ENCODE measurements around the gene CDC14B. TPM values are rescaled to one million over a fixed set of nuclear protein-coding genes. Genes with fewer than 3 reads are reported as not detected.

CDC14B gene
- total and polyA plus RNA-seq, 2 of the 4 experiments (the other 2 are of a cell fraction): 9.7 to 26.3 TPM

DNA sequence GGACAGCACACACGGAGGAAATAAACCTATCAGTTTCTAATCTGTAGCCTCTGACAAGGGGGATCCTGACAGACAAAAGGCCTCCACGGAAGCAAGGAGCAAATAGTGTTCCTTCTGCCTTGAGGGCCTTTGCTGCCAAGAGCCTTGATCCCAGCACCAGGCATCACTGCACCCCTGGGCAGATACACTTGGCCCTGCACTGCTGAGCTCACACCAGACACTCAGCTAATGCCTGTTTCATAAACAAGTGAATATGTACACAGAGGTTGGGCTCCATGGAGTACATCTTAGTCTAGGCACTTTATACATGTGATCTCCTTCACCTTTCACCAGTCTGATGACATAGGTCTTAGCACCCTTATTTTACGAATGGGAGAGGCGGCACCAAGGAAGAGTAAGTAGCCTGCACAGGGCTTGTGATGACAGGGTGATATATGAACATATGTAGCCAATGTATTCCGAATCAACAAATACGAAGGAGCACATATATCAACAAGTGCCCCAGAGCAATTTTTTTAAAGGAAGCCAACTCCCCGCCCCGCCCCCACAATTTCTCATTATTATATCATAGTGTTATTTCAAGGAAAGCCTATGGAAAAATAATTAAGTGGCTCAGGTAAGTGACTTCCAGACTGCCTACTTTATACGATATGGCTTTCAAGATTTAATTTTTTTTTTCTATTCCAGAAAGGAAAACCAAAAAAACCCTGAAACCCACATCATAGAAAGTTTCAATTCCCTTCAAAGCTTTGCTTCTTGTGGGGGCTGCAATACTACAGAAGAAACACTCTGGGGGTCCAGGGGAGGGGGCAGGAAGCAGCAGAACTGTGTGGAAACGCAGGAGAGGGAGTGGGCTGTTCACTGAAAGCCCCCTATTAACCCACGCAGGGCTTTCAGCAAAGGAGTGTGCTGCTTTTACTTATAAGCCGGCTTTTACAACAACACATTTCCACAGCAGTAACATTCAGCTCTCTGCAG is 32.0 kb downstream of the CDC14B start:
- Histone ChIP-seq H3K9me3 (ENCODE audit: control insufficient read depth, insufficient read depth, low read length) (no peaks in the 10 kb centered on the region), H2BK20ac (ENCODE audit: low read depth, low read length) (no peak overlapping the region; the same call in 1 of the 2 replicates), H3K36me3 (ENCODE audit: control insufficient read depth, insufficient read depth, low read length) (no peaks in the 10 kb centered on the region), H3K79me1 (ENCODE audit: low read depth in 1 of 2, low read length in 2 of 2) (peaks cover 13 to 30% of the 10 kb centered on the region in 2 experiments), H4K91ac (ENCODE audit: insufficient read depth, low read depth, low read length) (no peak overlapping the region; the same call in 1 of the 2 replicates), H3K4me1 (ENCODE audit: control insufficient read depth, insufficient read depth, low read length) (no peaks in the 10 kb centered on the region), H2AFZ (replicated peaks; ENCODE audit: low read length, poor library complexity) (no peak overlapping the region), H3K9me1 (ENCODE audit: insufficient read depth, low read length) (peaks cover 4% of the 10 kb centered on the region; the same call in 1 of the 2 replicates), H3K4me3 (ENCODE audit: insufficient read depth, low read depth, low read length) (no peak overlapping the region), H3K4ac (ENCODE audit: low read depth, low read length) (0 out of 2 replicates have a peak overlapping the region, but pooled peaks have one; percentile 16), H2AK5ac (ENCODE audit: low read depth, low read length) (no peak overlapping the region), H3K14ac (replicated peaks; ENCODE audit: low read depth, low read length) (no peak overlapping the region), H2BK120ac (ENCODE audit: low read depth, low read length) (no peak overlapping the region), H3K4me2 (ENCODE audit: low read depth, low read length) (no peak overlapping the region), H3K18ac (ENCODE audit: low read depth, low read length) (no peak overlapping the region), H4K20me1 (ENCODE audit: insufficient read depth, low read length) (peaks cover 10% of the 10 kb centered on the region; the same call in 1 of the 2 replicates), H3K27ac (ENCODE audit: insufficient read depth, low read length) (no peak overlapping the region), H3K27me3 (ENCODE audit: control insufficient read depth, insufficient read depth, low read length) (no peaks in the 10 kb centered on the region), H4K8ac (ENCODE audit: low read depth in 2 of 2, low read length in 2 of 2) (no peak overlapping the region), H3K9ac (ENCODE audit: low read depth, low read length) (no peak overlapping the region), H3K56ac (ENCODE audit: extremely low read depth, insufficient read depth, low read length) (no peak overlapping the region), H4K5ac (ENCODE audit: low read depth, low read length) (no peak overlapping the region), H2AK9ac (replicated peaks; ENCODE audit: low read depth, low read length, poor library complexity) (no peak overlapping the region), H3K23ac (ENCODE audit: low read depth, low read length) (no peak overlapping the region), H2BK5ac (ENCODE audit: low read depth, low read length, poor library complexity, severe bottlenecking) (no peak overlapping the region), H2BK15ac (ENCODE audit: low read depth, low read length) (no peak overlapping the region)
- in situ Hi-C loops (cut with MboI; ENCODE audit: low sequenced_read_pairs) (no loop called here), dilution Hi-C loops (cut with HindIII; ENCODE audit: low sequenced_read_pairs, unreplicated experiment) (no loop called here), intact Hi-C loops (cut with micrococcal nuclease) (no loop called here)
- ChIA-PET POLR2A (ENCODE audit: unreplicated experiment) (no interaction called here), CTCF (no interaction called here)
- ATAC-seq (ENCODE audit: low read depth): peak; percentile 56; the same call in 1 of the 2 replicates
- BruUV-seq (replicated peaks): no TSS peak
- no CpG with 5 or more reads among the region's 12 CpGs for WGBS, 2 experiments (ENCODE audit: extremely low coverage in 2 of 2, insufficient read length in 1 of 2)
- DNase-seq: no peak
- TF ChIP-seq, protein P1, sequence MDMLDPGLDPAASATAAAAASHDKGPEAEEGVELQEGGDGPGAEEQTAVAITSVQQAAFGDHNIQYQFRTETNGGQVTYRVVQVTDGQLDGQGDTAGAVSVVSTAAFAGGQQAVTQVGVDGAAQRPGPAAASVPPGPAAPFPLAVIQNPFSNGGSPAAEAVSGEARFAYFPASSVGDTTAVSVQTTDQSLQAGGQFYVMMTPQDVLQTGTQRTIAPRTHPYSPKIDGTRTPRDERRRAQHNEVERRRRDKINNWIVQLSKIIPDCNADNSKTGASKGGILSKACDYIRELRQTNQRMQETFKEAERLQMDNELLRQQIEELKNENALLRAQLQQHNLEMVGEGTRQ (IDR thresholded peaks at IDR 0.05; ENCODE audit: low read depth, low read length): no peak
- TF ChIP-seq RFX5 (IDR thresholded peaks at IDR 0.05; ENCODE audit: low read depth, low read length) (no peak), RAD21 (IDR thresholded peaks at IDR 0.05; ENCODE audit: low read length) (no peak), MXI1 (IDR thresholded peaks at IDR 0.05; ENCODE audit: borderline replicate concordance, low read depth, low read length) (no peak), POLR2A (IDR thresholded peaks at IDR 0.05; ENCODE audit: low read depth, low read length) (no peak), BHLHE40 (IDR thresholded peaks at IDR 0.05; ENCODE audit: low read depth, low read length) (no peak), RCOR1 (IDR thresholded peaks at IDR 0.05; ENCODE audit: insufficient replicate concordance, low read length) (no peak), NFE2L2 (IDR thresholded peaks at IDR 0.05; ENCODE audit: low read depth, low read length) (no peak), MAZ (IDR thresholded peaks at IDR 0.05; ENCODE audit: borderline replicate concordance, low read depth, low read length) (no peak), CEBPB (IDR thresholded peaks at IDR 0.05; ENCODE audit: low read depth, low read length) (no peak), FOS (IDR thresholded peaks at IDR 0.05; ENCODE audit: low read depth, low read length) (no peak), CHD1 (IDR thresholded peaks at IDR 0.05; ENCODE audit: low read depth, low read length) (no peak)
- TF ChIP-seq, protein P2, sequence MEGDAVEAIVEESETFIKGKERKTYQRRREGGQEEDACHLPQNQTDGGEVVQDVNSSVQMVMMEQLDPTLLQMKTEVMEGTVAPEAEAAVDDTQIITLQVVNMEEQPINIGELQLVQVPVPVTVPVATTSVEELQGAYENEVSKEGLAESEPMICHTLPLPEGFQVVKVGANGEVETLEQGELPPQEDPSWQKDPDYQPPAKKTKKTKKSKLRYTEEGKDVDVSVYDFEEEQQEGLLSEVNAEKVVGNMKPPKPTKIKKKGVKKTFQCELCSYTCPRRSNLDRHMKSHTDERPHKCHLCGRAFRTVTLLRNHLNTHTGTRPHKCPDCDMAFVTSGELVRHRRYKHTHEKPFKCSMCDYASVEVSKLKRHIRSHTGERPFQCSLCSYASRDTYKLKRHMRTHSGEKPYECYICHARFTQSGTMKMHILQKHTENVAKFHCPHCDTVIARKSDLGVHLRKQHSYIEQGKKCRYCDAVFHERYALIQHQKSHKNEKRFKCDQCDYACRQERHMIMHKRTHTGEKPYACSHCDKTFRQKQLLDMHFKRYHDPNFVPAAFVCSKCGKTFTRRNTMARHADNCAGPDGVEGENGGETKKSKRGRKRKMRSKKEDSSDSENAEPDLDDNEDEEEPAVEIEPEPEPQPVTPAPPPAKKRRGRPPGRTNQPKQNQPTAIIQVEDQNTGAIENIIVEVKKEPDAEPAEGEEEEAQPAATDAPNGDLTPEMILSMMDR (conservative IDR thresholded peaks at IDR 0.05; ENCODE audit: low read depth, low read length): no peak
- TF ChIP-seq, protein P3, sequence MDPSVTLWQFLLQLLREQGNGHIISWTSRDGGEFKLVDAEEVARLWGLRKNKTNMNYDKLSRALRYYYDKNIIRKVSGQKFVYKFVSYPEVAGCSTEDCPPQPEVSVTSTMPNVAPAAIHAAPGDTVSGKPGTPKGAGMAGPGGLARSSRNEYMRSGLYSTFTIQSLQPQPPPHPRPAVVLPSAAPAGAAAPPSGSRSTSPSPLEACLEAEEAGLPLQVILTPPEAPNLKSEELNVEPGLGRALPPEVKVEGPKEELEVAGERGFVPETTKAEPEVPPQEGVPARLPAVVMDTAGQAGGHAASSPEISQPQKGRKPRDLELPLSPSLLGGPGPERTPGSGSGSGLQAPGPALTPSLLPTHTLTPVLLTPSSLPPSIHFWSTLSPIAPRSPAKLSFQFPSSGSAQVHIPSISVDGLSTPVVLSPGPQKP (IDR thresholded peaks at IDR 0.05; ENCODE audit: borderline replicate concordance, low read depth, low read length): no peak

Measured in IMR-90 (cell line).